Right ventricle myocardium inferior (tissue), 1 donor: Measurements from ENCODE around the gene NAV2. TPM values are rescaled to one million over a fixed set of nuclear protein-coding genes. Genes with fewer than 3 reads are reported as not detected.
"Not testable (repeated sequence)": the region's sequence is repeated elsewhere in the genome, so short reads cannot be mapped to it uniquely, and the experiment has no call there.

Experiments
- ATAC-seq: fragments of 200-7000 bp; cut with Tn5 transposase; one replicate; pipeline ENCODE4 v1.9.1; 2020; ENCODE audit warnings: mild to moderate bottlenecking, moderate library complexity
- DNase-seq: peaks from one replicate; pipeline ENCODE4 v3.0.0; 2021; ENCODE audit errors: missing footprints
- intact Hi-C: fragments of 100-400 bp; cut with DNase I; formaldehyde crosslinking; loops from one replicate; pipeline ENCODE4 v1.11.0; 2022
- total RNA-seq: library from RNA; stranded (reverse); fragmentation: NEBNext Ultra II Directional; extraction: Animal tissue kit (Norgen Biotek cat#: 25700); gene quantifications from one replicate; pipeline ENCODE4 v1.2.1, GENCODE V29; 2021
- donor health status: DM: no; HTN: yes; CAD: no; lungs with severe emphysema.

NAV2 gene
- total RNA-seq, 1 donor from 2014 or later, result 14.0 TPM

DNA sequence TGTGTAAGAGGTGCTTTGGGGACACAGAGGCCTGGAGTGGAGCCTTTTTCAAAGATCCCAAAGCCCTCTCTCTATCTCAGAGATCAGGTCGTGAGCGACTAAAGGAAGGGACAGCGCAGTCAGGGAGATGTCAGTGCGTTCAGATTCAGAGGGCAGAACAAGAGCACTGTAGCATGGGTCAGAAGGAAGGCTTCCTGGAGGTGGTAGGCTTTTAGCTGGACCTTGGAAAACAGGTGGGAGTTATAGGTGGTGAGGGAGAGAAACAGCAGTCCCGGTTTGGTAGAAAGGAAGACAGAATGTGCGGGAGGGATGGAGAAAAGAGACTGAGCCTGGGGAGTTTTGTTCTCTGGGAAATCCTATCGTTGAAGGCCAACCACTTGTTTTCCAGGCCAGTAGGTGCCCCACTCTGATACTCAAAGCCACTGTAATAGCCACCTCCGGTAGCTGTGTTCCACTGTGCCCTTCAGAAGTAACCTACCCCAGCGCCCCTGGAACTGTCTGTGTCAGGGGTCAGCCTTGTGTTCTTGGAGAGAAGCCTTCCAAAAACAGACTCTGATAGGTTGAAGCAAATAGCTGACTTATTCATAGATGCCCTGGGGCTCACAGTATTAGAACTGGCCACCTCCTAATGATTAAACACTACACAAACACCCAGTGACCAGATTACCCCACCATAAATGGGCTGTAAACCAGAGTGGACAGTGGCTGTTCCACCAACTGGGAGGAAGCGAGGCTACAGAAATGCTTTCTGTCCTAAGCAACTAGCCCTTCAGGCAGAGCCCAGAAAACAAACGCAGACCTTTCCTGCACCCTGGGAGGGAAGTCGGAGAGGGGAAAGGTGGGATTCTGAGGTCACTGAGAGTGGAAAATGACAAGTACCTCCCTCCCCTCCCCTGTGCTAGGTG is 289.9 kb downstream of the NAV2 start:
- intact Hi-C loops, result loop anchor here (5.0 kb wide), 1 partner anchor 45 kb away; no protein-coding TSS in a partner anchor
- DNase-seq, result no peak

DNA sequence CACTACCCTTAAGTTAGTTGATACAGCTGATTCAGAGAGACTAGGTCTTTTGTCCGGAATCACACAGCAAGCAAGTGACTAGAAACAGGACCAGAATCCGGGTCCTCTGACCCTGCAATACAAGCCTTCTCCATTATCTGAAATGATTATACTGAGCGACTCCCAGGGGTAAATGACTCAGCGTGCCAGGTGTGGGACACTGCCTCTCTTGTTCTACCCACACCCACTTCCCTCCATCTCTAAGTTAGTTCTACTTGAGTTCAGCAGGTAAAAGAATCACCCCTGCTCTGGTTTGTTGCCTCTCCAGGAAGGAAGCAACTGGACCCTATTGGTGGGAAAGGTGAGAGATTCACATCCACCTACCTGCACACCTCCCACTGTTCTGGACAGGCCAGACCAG is 290.7 kb downstream of the NAV2 start:
- intact Hi-C loops, result loop anchor here (5.0 kb wide), 1 partner anchor 46 kb away; no protein-coding TSS in a partner anchor
- DNase-seq, result no peak
- ATAC-seq, result no peak

More for the DNA sequence above, 289.9 kb downstream of the NAV2 start:
- no peak for ATAC-seq

DNA sequence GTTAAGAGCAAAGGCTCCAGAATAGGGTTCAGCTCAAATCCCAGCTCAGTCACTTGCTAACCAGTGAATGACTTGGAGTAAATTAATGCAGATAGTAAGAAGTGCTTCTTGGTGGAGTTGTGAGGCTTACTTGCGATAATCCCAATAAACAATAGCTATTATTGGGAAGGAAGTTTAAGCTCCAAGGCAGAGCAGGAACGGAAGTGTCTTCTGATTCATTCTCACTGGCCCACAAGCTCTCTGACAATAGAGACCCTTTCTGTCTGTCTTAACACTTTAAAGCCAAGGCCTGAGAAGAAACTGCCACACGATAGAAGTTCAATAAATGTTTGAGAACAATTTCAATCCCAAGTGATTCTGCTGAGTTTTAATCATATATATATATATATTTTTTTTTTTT is 292.2 kb downstream of the NAV2 start:
- DNase-seq (no peak), ATAC-seq (no peak)
- intact Hi-C loops, result loop anchor here (5.0 kb wide), 1 partner anchor 48 kb away; no protein-coding TSS in a partner anchor

DNA sequence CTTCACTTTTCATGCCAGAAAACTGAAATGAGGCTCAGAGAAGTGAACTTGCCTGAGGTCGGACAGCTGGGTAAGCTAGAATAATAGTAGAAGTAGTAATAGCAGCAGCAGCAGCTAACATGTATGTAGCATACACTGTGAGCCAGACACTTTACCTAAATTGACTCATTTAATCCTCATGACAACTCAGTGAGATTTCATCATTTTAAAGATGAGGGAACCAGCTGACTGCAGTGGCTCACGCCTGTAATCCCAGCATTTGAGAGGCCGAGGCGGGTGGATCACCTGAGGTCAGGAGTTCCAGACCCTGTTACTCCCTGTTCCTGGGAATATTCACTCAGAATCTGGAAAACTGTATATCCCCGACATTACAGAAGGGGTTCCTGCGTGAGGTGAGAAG is 293.1 kb downstream of the NAV2 start:
- DNase-seq, result no peak
- ATAC-seq, result no peak
- intact Hi-C loops, result no loop called here

DNA sequence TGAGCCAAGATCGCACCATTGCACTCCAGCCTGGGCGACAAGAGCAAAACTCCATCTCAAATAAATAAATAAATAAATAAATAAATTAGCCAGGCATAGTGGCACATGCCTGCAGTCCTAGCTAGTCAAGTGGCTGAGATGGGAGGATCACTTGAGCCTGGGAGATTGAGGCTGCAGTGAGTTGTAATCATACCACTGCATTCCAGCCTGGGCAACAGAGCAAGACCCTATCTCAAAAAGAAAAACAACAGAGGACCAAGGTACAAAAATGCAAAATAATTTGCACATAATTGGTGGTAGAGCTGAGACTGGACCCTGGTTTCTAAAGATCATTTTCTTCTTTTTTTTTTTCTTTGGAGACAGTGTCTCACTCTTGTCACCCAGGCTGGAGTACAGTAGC is 294.0 kb downstream of the NAV2 start:
- DNase-seq, intact Hi-C loops, ATAC-seq: not testable (repeated sequence)

DNA sequence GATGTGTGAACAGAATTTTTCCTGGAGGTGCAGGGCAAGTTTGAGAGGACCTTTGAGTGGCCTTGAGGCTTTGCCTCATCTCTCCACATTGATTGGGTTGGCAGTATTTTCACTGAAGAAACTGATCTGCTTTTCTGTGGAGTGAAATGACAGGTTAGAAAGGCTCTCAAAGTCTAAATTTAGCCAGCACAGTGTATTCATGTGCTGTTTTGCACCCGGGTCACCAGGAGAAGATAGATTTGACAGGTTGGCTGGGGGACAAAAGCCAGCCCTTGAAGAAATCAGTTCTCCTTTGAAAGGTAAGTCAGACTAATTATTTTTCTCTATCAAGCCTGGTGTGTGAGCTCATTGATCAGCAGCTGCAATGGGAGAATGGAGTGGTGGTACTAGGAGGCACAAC is 294.7 kb downstream of the NAV2 start:
- DNase-seq (no peak), ATAC-seq (peak; percentile 69)
- intact Hi-C loops, result no loop called here

DNA sequence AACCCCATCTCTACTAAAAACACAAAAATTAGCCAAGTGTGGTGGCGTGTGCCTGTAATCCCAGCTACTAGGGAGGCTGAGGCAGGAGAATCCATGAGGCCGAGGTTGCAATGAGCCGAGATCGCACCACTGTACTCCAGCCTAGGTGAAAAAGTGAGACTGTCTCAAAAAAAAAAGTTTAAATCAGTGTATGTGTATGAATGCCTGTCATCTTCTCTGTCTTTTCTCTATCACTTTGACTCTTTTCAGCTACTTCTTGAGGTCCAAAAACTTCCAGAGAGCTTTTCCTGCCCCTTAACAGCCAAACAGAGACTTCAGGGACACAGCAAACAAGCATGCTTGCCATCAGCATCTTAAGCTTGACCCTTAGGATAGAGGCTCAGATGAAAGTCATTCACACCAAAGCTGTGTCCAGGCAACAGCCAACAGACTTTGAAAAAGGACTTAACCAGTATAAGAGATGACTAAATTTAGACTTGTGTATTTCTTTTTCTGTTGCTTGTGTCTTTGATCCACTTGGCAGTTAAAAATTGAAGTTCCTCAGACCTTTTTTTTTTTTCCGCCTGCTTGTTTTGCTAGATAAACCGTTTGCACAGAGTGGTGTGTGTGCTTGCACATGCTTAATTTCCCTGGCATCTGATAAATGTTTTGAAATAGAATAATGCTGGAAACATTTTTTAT is 295.7 kb downstream of the NAV2 start:
- no peak for DNase-seq
- ATAC-seq, result no peak
- intact Hi-C loops, result loop anchor here (2.0 kb wide), 1 partner anchor 36 kb away; no protein-coding TSS in a partner anchor

DNA sequence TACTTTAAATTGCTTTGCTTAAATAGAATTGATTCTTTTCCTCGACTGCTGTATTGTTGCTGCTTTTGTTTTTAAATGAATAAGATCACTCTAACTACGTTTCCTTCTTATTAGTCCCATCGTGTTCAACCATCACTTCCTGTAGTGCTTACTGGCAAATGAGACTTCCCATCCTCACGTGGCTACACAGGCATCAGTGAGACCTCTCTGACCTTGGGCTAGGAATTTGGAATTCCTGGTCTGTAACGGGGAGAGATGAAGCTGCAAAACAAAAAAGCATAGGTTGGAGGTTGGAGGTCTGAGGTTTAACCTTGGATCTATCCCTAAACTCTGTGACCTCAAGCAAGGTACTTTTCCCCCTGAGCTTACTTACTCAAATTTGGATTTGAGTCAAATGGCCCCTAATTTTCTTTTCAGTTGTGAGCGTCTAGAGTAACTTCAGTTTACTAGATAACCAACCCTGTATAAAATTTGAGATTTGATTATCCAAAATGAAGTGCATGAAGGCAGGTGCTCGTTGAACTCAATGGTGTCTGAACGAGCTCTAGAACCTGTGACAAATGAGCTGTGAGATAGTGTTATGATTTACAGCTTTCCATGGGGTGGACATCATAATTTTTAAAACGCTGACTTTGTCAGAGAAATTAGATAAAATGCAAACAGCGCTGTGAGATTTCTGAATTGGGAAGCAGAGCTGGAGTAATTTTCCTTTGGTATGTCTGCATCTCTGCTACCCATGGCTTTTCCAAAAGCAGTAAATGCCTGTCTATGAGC is 296.4 kb downstream of the NAV2 start:
- no peak for ATAC-seq
- intact Hi-C loops, result loop anchor here (2.0 kb wide), 1 partner anchor 36 kb away; no protein-coding TSS in a partner anchor

DNA sequence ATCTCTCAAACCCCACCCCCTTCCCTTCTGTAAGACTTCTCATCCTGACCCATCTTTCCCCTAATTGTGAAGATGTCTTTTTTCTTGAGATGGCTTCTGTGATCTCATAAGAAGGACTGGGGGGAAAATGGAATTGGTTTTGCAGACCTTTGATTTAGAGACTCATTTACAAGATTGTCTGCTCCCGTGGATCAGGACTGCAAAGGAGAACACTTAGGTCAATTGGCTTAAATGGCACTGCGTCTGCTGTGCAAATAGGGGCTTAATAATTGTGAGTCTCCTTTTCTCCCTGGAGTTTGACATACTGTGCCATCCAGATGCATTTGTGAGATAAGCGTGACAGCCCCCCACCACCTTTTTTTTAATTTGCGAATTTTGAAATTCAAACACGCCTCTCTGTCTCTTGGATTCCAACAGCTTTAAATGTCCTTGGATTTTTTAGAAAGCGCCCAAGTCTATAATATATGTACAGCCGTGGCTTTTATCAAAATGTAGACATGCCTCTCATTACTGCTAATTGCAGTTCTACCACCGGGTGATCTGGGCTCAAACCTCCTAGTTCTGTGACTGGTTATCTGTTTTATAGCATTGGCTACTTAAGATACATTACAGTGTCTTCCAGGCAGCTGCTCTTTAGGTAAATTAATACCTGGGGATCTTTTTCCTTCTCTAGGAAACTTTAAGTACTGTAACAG is 297.7 kb downstream of the NAV2 start:
- ATAC-seq (no peak), DNase-seq (no peak)
- intact Hi-C loops, result no loop called here

More for the DNA sequence above, 296.4 kb downstream of the NAV2 start:
- no peak for DNase-seq

DNA sequence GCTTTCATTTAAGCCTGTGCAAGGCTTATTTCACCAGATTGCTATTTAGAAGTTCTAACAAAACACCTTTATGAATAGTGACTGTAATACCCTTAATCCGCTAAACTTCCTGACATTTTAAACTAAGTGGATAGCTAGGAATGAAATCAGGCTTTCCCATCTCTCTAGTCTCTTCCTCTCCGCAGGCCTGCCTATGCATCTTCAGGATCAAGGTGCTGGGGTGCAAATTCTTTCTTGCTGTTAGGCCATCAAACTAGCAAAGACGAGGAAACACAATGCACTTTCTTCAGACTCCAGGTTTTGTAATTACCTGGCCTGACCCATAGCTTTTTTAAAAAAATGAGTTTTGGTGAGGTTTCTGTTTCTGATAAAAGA is 298.2 kb downstream of the NAV2 start:
- ATAC-seq (no peak), DNase-seq (no peak)
- intact Hi-C loops, result no loop called here

DNA sequence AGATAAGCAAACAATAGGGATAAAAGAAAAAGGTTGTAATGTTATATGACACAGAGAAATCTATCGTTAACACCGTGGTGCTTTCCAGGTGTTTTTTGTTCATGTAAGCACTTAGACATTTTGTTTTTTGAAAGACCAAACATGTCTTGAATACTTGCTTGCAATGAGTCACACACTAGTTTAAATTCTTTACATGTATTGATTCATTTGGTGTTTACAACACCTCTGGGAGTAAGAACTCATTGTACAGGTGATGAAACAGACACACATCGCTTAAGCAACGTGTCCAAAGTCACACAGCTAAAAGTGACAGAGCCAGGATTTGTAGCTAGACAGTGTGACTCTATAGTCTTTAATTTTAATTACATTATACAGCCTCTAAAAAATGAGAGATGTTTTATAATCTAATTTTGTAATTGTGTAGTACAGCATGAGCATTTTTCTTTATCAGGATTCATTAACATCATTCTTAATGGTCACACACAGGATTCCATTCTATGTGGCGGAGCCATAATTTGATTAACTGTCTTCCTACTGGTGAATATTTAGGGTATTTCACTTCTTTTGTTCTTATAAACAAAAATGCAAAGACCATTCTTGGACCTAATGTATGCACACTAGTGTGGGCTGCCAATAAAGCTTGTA is 298.8 kb downstream of the NAV2 start:
- ATAC-seq (no peak), DNase-seq (no peak)
- intact Hi-C loops, result no loop called here

DNA sequence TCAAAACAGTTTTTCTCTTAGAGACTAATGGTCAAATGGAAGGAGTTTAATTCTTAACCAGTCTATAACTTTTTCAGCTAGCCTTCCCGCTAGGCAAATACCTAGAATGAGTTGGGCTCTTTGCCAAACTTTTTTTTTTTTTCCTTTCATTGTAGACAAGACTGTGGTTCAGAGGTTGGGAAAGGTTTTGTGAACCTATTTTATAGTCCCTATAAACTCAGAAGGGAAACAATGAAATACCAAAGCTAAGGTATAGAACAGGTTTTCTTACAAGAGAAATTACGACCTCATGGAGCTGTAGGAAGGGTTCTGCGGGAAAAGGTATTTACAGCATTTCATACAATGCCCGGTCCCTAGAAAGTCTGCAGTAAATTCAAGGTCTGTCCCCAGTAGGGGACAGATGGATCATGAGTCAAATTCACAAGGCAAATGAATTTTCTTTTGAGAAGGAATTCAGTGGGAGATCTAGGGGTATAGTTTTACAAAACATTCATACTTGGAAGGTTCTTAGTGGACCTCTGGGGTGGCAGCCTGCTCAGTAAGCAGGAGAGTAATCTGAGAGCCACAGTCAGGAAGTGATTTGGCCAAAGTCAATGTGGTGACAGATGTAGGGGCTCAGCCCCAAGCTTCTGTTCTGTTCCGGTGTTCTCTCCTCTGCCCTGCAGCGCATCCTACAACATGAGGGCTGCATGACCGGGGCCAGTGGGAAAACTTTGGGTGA is 300.9 kb downstream of the NAV2 start:
- intact Hi-C loops, result no loop called here
- ATAC-seq (peak; percentile 90), DNase-seq (peak; percentile 70)

DNA sequence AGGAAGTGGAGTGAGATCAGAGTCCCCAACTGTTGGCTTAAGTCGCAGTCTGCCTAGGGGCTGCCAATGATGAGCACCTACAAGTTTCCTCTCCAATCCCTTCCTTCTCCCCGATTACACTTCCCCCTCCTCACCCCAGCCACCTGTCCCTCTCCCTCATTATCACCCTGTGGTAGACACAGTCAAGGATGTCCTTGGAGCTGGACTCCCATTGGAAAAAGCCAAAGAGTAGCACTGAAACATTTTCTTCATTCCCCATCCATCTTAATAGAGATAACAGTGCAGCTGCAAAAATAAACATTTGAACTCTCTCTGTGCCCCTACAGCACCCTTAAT is 301.4 kb downstream of the NAV2 start:
- ATAC-seq, result peak; percentile 18
- intact Hi-C loops, result no loop called here

DNA sequence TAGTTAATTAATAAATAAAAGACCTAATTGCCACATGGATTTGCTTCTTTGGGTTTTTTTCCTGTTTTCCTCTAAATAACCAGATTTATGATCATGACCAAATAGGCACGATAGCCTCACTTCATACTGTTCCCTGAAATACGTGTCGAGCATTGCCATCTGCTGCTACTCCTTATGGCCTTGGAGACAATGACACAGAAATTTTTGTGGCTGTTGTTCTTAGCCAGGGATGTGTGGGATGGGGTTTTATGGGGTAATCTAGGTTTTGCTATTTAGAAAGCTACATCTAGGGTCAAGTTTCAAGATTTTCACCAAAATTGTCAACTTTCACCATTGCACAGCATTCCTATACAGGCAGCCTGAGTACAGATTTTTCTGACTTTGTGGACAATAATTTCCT is 302.5 kb downstream of the NAV2 start:
- intact Hi-C loops, result no loop called here
- ATAC-seq (no peak), DNase-seq (no peak)

More for the DNA sequence above, 301.4 kb downstream of the NAV2 start:
- no peak for DNase-seq

DNA sequence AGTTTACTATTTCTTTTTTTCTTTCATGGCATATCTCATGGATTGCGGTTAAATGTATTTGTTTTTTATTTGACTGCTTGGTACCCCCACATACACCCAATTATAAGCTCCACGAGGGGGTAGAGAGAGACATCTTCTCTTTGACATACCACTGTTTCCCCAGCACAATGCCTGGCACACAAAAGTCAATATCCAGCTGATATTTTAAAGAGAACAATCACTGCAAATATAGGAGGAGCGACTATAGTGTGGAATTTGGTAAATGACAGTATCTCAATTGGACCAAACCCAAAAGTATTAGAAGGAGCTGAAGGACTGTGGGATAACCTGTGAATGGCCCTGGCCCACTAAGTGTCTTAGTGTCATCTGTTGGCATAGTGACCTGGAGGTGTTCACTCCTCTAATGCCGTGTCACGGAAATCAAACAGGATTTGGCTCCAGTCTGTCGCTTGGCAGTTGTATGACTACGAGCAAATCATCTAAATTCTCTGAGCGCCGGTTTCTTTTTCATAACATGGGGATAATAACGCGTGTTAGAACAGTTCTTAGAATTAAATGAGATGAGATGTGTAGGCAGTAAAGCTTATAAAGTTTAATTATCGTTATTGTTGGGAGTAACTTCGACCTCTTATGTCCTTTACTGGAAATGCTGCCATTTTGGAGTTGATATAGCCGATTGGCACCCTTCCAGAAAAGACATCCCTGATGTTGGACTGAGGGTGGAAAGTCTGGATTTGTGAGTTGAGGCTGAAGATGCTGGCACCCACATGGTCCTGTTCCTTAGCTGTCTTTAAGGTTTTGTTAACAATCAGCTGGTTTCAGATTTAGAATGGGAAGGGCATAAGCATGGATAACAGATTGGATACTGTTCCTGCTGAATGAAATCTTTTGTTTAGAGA is 303.1 kb downstream of the NAV2 start:
- ATAC-seq (no peak), DNase-seq (no peak)
- intact Hi-C loops, result no loop called here

DNA sequence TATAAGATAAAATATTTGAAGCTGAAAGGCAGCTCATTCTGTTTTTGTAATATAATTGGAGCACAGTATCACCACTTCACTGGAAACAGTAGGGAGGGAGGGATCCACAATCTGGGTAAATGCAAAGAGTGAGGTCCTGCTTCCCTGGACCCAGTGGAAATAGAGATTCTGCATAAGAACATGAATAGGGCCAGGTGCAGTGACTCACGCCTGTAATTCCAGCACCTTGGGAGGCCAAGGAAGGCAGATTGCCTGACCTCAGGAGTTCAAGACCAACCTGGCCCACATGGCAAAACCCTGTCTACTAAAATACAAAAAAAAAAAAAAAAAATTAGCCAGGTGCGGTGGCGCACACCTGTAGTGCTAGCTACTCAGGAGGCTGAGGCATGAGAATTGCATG is 303.9 kb downstream of the NAV2 start:
- intact Hi-C loops, result no loop called here
- ATAC-seq (no peak), DNase-seq (no peak)

DNA sequence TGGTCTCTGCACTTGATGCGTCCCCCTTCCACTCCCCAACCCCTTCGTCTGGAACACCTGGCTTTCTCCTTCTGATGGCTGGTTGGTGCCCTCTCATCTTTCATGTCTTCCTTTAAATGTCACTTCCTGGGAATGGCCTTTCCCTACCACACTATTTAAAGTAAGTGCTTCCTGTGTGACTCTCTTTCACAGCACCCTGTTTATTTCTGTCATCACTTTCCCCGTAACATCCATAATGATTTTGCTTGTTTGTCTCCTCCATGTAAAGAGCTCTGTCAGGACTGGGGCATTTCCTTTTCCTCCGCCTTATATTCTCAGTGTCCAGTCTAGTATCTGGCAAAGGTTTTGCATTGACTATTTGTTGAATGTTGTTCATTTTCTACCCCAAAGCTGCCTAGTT is 304.7 kb downstream of the NAV2 start:
- intact Hi-C loops, result no loop called here
- no peak for ATAC-seq

More for the DNA sequence above, 304.7 kb downstream of the NAV2 start:
- DNase-seq, result no peak
